ENCODE results near the gene NCAN. TPM values are rescaled to one million over a fixed set of nuclear protein-coding genes. Genes with fewer than 3 reads are reported as not detected.

Gene NCAN
- total RNA-seq, 4 donors from 2014 or later: not detected

- peaks cover 0 to 10% (median 0%) of the 10 kb centered on the region in 4 donors for H3K27me3 ChIP-seq
- H3K4me1 ChIP-seq: peaks cover 0 to 26% (median 11%) of the 10 kb centered on the region in 3 donors
- DNase-seq: no peak
- TF ChIP-seq CTCF (IDR thresholded peaks at IDR 0.05) (no peak), POLR2A (IDR thresholded peaks at IDR 0.05) (no peak)
- H3K27ac ChIP-seq: peak overlapping the region; percentile 82 to 93 (median 88)
- H3K4me3 ChIP-seq: peak overlapping the region; percentile 50 to 79 (median 68)
- peaks cover 8 to 47% (median 21%) of the 10 kb centered on the region in 3 donors for H3K36me3 ChIP-seq
- intact Hi-C loops (cut with DNase I): no loop called here
- 55 to 79% methylated on average over 7 of the region's 19 CpGs for WGBS, 2 donors
- H3K9me3 ChIP-seq: no peaks in the 10 kb centered on the region
Measured at GRCh38 chr19:19201697-19202630, 9.8 kb upstream of the NCAN start.

- Histone ChIP-seq H3K27me3 (peaks cover 0 to 15% (median 0%) of the 10 kb centered on the region in 4 donors), H3K4me3 (peak overlapping the region; percentile 50 to 79 (median 68)), H3K27ac (peak overlapping the region; percentile 82 to 93 (median 88)), H3K36me3 (peaks cover 8 to 40% (median 14%) of the 10 kb centered on the region in 3 donors), H3K9me3 (no peaks in the 10 kb centered on the region), H3K4me1 (peaks cover 0 to 30% (median 11%) of the 10 kb centered on the region in 3 donors)
- DNase-seq: no peak
- no peak for TF ChIP-seq POLR2A (IDR thresholded peaks at IDR 0.05)
- no peak for TF ChIP-seq CTCF (IDR thresholded peaks at IDR 0.05)
- intact Hi-C loops (cut with DNase I): no loop called here
- WGBS, 2 donors: 11 to 18% methylated on average over 4 to 6 of the region's 11 CpGs
Measured at GRCh38 chr19:19202707-19203011, 9.1 kb upstream of the NCAN start.

DNA sequence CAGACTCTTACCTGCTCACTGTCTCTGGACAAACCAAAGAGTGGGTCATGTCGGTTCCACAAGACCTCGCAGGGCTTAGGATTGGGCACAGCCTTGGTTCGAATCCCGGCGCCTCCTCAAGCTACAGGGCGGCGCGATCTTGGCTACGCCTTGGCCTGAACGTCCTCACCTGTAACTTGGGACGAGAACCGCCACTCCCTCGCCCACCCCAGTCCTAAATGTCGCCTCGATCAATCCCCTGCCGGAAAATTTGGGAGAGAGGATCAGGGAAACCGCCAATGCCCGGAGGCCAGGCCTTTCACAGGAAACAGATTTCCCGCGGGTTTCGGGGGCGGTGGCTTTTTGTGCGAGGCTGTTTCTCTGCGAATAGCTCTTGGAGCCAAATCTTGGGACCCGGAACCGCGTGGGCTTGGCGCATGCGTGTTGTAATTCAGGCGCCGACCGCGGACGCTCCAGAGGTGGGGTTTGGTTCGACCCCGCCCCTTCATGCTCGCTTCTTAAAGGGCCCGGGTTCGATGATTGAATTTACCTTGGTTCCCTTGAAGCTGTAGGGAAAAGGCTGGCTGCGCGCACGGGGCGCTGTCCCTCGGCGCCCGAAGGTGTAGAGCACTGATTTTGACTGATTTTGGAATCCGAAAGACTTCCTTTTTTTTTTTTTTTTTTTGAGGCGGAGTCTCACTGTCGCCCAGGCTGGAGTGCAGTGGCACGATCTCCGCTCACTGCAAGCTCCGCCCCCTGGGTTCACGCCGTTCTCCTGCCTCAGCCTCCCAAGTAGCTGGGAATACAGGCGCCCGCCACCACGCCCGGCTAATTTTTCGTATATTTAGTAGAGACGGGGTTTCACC, 8.5 kb upstream of the NCAN start, which contains the start of gene NR2C2AP:
NR2C2AP (minus strand) TSS at position 403 of the 845 bp plus-strand sequence; CDS start at position 49, 354 bp downstream.
- Histone ChIP-seq H3K27me3 (peaks cover 0 to 21% (median under 1%) of the 10 kb centered on the region in 4 donors), H3K36me3 (peaks cover 8 to 35% (median 12%) of the 10 kb centered on the region in 3 donors), H3K27ac (peak within 1 kb of the TSS; percentile 82 to 93 (median 88)), H3K9me3 (no peaks in the 10 kb centered on the region), H3K4me3 (peak within 1 kb of the TSS; percentile 50 to 79 (median 68)), H3K4me1 (peaks cover 0 to 32% (median 11%) of the 10 kb centered on the region in 3 donors)
- 9 to 18% methylated on average over 20 to 22 of the region's 60 CpGs for WGBS, 2 donors
- peak; percentile 32 for DNase-seq
- intact Hi-C loops (cut with DNase I): no loop called here
- TF ChIP-seq POLR2A (IDR thresholded peaks at IDR 0.05): peak in 1 of 4 donors; percentile 8
- TF ChIP-seq CTCF (IDR thresholded peaks at IDR 0.05): peak in 1 of 6 experiments; percentile 6

DNA sequence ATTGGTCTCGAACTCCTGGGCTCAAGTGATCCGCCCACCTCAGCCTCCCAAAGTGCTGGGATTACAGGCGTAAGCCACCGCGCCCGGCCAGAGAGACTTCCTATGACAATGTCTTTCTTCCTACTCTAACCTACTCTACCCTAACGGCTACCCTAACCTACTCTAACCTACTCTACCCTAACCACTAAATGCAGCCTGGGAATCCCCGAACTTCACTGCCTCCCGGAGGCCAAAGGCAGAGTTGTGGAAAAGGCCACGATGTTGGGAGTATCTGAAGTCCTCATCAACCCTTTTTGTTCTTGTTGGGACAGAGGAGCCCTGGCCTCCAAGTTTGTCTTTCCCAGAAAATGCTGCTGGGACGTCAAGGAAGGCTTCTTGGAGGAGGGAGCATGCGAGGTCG, 7.6 kb upstream of the NCAN start:
- H3K36me3 ChIP-seq: peaks cover 5 to 25% (median 5%) of the 10 kb centered on the region in 3 donors
- H3K27ac ChIP-seq: no peak overlapping the region
- H3K9me3 ChIP-seq: no peaks in the 10 kb centered on the region
- H3K4me1 ChIP-seq: peaks cover 0 to 32% (median 11%) of the 10 kb centered on the region in 3 donors
- intact Hi-C loops (cut with DNase I): no loop called here
- no peak for DNase-seq
- TF ChIP-seq CTCF (IDR thresholded peaks at IDR 0.05) (no peak), POLR2A (IDR thresholded peaks at IDR 0.05) (no peak)
- WGBS, 2 donors: 64 to 73% methylated on average over 12 of the region's 13 CpGs
- no peak overlapping the region for H3K4me3 ChIP-seq
- peaks cover 0 to 31% (median 2%) of the 10 kb centered on the region in 4 donors for H3K27me3 ChIP-seq

Measured in esophagus squamous epithelium (tissue), 5 donors.